HT1080 (cell line): ENCODE data around the gene AAMP. TPM values are rescaled to one million over a fixed set of nuclear protein-coding genes. Genes with fewer than 3 reads are reported as not detected.

Experiments used
- DNase-seq: peaks from one replicate; pipeline ENCODE4 v3.0.0-alpha.2; 2015; ENCODE audit warnings: low read depth
- total RNA-seq: library from RNA; depleted of rRNA; stranded (reverse); fragments of >200 nt; shearing (Covaris generic); gene quantifications from 2 replicates; pipeline ENCODE4 v1.2.3, GENCODE V29; 2014

Gene AAMP
- total RNA-seq, 1 experiment from 2014 or later: 226 TPM

GRCh38 chr2:218260166-218260565, 9.8 kb downstream of the AAMP start:
- no peak for DNase-seq

GRCh38 chr2:218259099-218259961, 10.6 kb downstream of the AAMP start:
- peak; percentile 43 for DNase-seq

- DNase-seq: no peak
Observed at GRCh38 chr2:218257390-218257981, 12.5 kb downstream of the AAMP start.

DNA sequence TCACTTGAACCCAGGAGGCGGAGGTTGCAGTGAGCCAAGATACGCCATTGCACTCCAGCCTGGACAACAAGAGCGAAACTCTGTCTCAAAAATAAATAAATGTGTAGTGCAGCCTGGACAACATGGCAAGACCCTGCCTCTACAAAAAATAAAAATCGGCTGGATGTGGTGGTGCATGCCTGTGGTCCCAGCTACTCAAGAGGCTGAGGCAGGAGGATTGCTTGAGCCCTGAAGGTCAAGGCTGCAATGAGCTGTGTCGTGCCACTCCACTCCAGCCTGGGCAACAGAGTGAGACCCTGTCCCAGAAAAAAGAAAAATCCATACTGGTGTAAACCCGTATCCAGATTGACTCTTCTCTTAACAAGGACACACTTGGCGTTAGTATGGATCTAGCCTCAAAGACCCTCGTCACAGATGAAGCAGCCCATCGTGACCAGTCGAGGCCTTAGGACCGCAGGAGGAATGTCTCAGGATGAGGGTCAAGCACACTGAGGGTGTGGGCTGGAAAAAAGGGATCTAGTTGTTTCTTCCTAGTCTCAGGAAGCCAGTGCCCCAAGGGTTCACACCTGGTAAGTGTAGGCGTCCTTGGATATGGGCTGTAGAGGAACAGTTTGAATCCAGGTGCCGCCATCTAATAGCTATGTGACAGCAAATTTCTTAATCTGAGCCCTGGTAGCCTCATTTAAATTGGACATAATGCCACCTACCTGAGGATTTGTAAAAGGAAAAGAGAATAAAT, 13.2 kb downstream of the AAMP start:
- DNase-seq: no peak

DNA sequence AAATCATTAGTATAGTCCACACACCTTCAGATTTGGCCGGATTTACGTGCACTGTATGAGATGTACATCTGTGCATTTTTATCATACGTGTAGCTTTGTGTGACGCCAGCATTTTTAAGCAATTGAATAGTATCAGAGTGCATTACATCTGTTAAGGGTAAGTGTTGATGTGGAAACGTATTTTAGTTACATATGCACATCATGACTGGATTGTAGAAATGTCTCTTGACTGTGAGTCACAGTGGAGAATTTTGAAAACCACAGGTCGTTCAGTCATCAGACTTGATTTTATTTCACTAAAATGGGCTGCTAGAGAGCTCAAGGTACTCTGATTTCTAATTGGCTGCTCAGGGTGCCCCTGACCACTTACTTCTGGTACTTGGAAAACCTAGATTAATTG, 14.5 kb downstream of the AAMP start:
- peak; percentile 34 for DNase-seq

- DNase-seq: no peak
Observed at GRCh38 chr2:218253232-218253625, 16.7 kb downstream of the AAMP start.

GRCh38 chr2:218252509-218253231, 17.3 kb downstream of the AAMP start:
- DNase-seq: no peak

GRCh38 chr2:218249691-218250090, 20.2 kb downstream of the AAMP start:
- DNase-seq: no peak

- no peak for DNase-seq
Observed at GRCh38 chr2:218245214-218245613, 24.7 kb downstream of the AAMP start.

DNA sequence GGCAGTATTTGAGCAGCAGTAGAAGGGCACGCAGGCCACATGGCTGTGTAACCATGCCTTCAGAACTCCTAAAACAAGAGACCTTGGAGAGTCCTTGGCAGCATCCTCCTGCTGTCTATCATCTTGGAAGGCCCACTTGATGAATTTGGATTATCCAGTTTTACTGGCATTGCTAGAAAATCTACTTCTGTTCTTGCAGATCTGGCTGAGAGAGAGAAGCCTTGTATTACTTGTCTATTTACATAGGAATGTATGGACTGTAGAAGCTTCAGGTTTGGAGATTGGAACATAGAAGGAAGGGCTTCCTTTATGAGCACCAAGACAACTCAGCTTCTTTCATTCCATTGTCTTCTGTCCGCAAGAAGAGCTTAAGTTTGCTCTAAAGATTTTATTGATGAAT, 25.3 kb downstream of the AAMP start:
- no peak for DNase-seq

DNA sequence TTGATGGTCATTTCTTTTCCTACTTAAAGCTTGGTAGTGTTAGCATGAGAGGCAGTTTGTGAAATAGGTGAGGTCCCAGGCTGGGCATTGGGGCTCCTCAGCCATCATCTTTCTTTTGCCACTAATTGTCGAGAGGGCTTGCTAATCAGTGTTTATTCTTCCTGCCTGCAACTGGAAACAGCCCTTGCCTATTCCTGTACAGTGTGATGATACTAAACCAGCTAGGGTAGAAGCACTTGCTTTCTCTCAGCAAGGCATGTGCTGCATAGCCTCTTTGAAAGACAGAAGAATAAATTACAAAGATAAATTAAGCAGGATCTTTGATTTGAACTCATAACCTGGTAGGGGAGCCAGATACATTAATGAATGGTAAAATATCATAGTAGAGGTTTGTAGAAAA, 25.7 kb downstream of the AAMP start:
- DNase-seq: no peak

- DNase-seq: no peak
Observed at GRCh38 chr2:218238887-218239286, 31.1 kb downstream of the AAMP start.

GRCh38 chr2:218236829-218237228, 33.1 kb downstream of the AAMP start:
- DNase-seq: no peak

GRCh38 chr2:218235017-218235416, 34.9 kb downstream of the AAMP start:
- DNase-seq: no peak

- no peak for DNase-seq
Observed at GRCh38 chr2:218234521-218234920, 35.4 kb downstream of the AAMP start.

GRCh38 chr2:218233543-218233942, 36.4 kb downstream of the AAMP start:
- DNase-seq: no peak

GRCh38 chr2:218230882-218231281, 39.1 kb downstream of the AAMP start:
- DNase-seq: peak; percentile 34

DNA sequence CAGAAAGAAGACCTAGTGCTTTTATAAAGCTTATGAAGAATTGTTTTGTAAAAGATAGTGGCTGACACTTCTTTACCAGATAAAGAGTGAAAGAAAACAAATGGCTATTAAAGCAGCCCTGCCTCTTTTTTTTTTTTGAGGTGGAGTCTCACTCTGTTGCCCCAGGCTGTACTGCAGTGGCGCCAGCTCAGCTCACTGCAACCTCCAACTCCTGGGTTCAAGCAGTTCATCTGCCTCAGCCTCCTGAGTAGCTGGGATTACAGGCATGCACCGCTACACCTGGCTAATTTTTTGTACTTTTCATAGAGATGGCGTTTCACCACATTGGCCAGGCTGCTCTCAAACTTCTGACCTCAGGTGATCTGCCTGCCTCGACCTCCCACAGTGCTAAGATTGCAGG, 40.1 kb downstream of the AAMP start:
- DNase-seq: peak; percentile 72

DNA sequence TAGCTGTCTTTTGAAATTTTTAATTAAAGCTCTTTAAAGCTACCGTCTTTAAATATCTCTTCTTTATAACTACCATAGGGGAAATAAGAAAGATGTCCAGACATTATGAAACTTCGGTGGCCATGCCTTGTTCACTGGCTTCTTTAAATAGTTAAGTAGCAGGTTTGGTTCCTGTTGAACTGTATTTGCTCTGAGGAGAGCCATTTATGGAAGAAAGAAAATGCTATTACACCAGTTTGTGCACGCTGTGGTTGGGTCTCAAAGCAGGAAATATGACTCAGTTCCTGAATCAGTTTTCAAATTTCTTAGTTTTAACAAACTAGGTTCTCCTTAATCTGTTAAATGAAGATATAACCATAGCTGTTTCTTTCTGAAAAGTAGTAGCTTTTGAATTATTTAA, 40.7 kb downstream of the AAMP start:
- peak; percentile 89 for DNase-seq

- peak; percentile 41 for DNase-seq
Observed at GRCh38 chr2:218228366-218229090, 41.4 kb downstream of the AAMP start.

- DNase-seq: no peak
Observed at GRCh38 chr2:218226903-218227302, 43.0 kb downstream of the AAMP start.
